Keratinocyte (primary cell): Measurements from ENCODE around the gene CALY. TPM values are rescaled to one million over a fixed set of nuclear protein-coding genes. Genes with fewer than 3 reads are reported as not detected.

ENCODE experiments used
- DNase-seq: peaks from one replicate; pipeline ENCODE4 v3.0.0-alpha.2; 2011; ENCODE audit warnings: low read depth, missing footprints, low spot score
- FAIRE-seq: peaks from 2 replicates; lab custom pipeline; 2011; peaks lifted over from hg19 to GRCh38; lab: Jason Lieb, UNC
- H2AFZ ChIP-seq: 2 replicates; pipeline ENCODE4 v1.6.0; 2012; ENCODE audit warnings: low read length, control low read depth, inconsistent platforms; ENCODE audit not compliant: control insufficient read depth
- H3K27ac ChIP-seq: 2 replicates; pipeline ENCODE4 v1.5.1; 2011; ENCODE audit warnings: low read length; ENCODE audit not compliant: control insufficient read depth, insufficient read depth
- H3K27me3 ChIP-seq: 3 replicates; pipeline ENCODE4 v1.6.0; 2011; ENCODE audit warnings: low read length; ENCODE audit not compliant: control insufficient read depth, insufficient read depth; ENCODE audit errors: extremely low read depth
- H3K36me3 ChIP-seq, 2 experiments: 2 replicates in 1 of 2; 3 replicates in 1 of 2; pipeline ENCODE4 v1.5.1; 2011; ENCODE audit warnings: low read length in 2 of 2, mild to moderate bottlenecking in 1 of 2; ENCODE audit not compliant: control insufficient read depth in 2 of 2, insufficient read depth in 2 of 2; ENCODE audit errors: extremely low read depth in 1 of 2
- H3K4me1 ChIP-seq: 3 replicates; pipeline ENCODE4 v1.5.1; 2011; ENCODE audit warnings: low read length; ENCODE audit not compliant: control insufficient read depth, insufficient read depth; ENCODE audit errors: extremely low read depth
- H3K4me2 ChIP-seq: 3 replicates; pipeline ENCODE4 v1.6.0; 2011; ENCODE audit warnings: low read depth, low read length; ENCODE audit not compliant: control insufficient read depth, insufficient read depth; ENCODE audit errors: extremely low read depth
- H3K4me3 ChIP-seq, 3 experiments: fragments of 200-600 bp in 1 of 3; sonication (generic) in 1 of 3; 2 replicates in 2 of 3; 3 replicates in 1 of 3; pipeline ENCODE4 v1.5.1; 2011 to 2016; ENCODE audit warnings: low read length in 3 of 3, mild to moderate bottlenecking in 3 of 3, control low read depth in 2 of 3, inconsistent platforms in 1 of 3, low read depth in 1 of 3, mixed read lengths in 1 of 3, mixed run types in 1 of 3, moderate library complexity in 1 of 3; ENCODE audit not compliant: control insufficient read depth in 2 of 3, insufficient read depth in 2 of 3; ENCODE audit errors: extremely low read depth in 1 of 3
- H3K79me2 ChIP-seq: 2 replicates; pipeline ENCODE4 v1.6.0; 2012; ENCODE audit warnings: low read length; ENCODE audit not compliant: control insufficient read depth, insufficient read depth
- H3K9ac ChIP-seq: 3 replicates; pipeline ENCODE4 v1.6.0; 2011; ENCODE audit warnings: low read length; ENCODE audit not compliant: control insufficient read depth, insufficient read depth; ENCODE audit errors: extremely low read depth
- H3K9me1 ChIP-seq: 3 replicates; pipeline ENCODE4 v1.6.0; 2011; ENCODE audit warnings: low read length; ENCODE audit not compliant: control insufficient read depth, insufficient read depth; ENCODE audit errors: extremely low read depth
- H3K9me3 ChIP-seq: 2 replicates; pipeline ENCODE4 v1.5.1; 2012; ENCODE audit warnings: low read depth, low read length; ENCODE audit not compliant: control insufficient read depth
- H4K20me1 ChIP-seq: 3 replicates; pipeline ENCODE4 v1.6.0; 2011; ENCODE audit warnings: low read length; ENCODE audit not compliant: control insufficient read depth, insufficient read depth; ENCODE audit errors: extremely low read depth
- CTCF ChIP-seq, 3 experiments: IDR thresholded peaks in 1 of 3; conservative IDR thresholded peaks in 1 of 3; optimal IDR thresholded peaks in 1 of 3; 2 replicates in 2 of 3; 3 replicates in 1 of 3; pipeline versions ENCODE3 to v1.5.1; 2011; ENCODE audit warnings: low read length in 3 of 3, mild to moderate bottlenecking in 3 of 3, moderate library complexity in 2 of 3, control low read depth in 1 of 3, inconsistent platforms in 1 of 3; ENCODE audit not compliant: insufficient read depth in 2 of 3; ENCODE audit errors: extremely low read depth in 1 of 3
- EZH2 ChIP-seq: IDR thresholded peaks from one replicate; pipeline ENCODE4 v1.6.1; 2012; ENCODE audit warnings: inconsistent platforms, mild to moderate bottlenecking, low read length, moderate library complexity
- dilution Hi-C: fragments of 300-500 bp; cut with MboI; formaldehyde crosslinking; loops from one replicate; pipeline ENCODE4 v1.7.0; 2020; ENCODE audit warnings: low sequenced_read_pairs; ENCODE audit not compliant: extremely low pct_ligation_motif_present
- polyA plus RNA-seq, 5 experiments: library from polyadenylated mRNA; depleted of rRNA in 3 of 5; stranded (reverse) in 3 of 5; stranded (forward) in 1 of 5; unstranded in 1 of 5; fragments of >200 nt; gene quantifications; 1 replicate in 1 of 5; 2 replicates in 3 of 5; 3 replicates in 1 of 5; pipeline versions ENCODE4 v1.2.1 to v1.2.3, GENCODE V29; 2011 to 2012; ENCODE audit warnings: missing spikeins in 2 of 5, low read depth in 1 of 5, low replicate concordance in 1 of 5

CALY gene
- polyA plus RNA-seq, 1 donor (not counting 4 experiments of a cell fraction or from before 2014, with no cell fraction given) = not detected

GRCh38 chr10:133281628-133282372, 54.9 kb downstream of the CALY start:
- no peak overlapping the region for H3K4me3 ChIP-seq
- no peak overlapping the region for H3K27ac ChIP-seq
- H3K4me1 ChIP-seq = peaks cover 27% of the 10 kb centered on the region
- no peak for TF ChIP-seq CTCF (optimal IDR thresholded peaks at IDR 0.05 in 1 of 3, IDR thresholded peaks at IDR 0.05 in 1 of 3, conservative IDR thresholded peaks at IDR 0.05 in 1 of 3; ENCODE audit: extremely low read depth in 1 of 3, insufficient read depth in 2 of 3, low read length in 3 of 3)
- no peak for TF ChIP-seq EZH2
- H3K36me3 ChIP-seq = peaks cover 24 to 31% of the 10 kb centered on the region in 2 experiments
- DNase-seq (no peak), FAIRE-seq (no peak)
- H4K20me1 ChIP-seq = no peaks in the 10 kb centered on the region
- no peaks in the 10 kb centered on the region for H3K27me3 ChIP-seq
- no peak overlapping the region for H3K4me2 ChIP-seq
- H3K9ac ChIP-seq = no peak overlapping the region
- no peak overlapping the region for H2AFZ ChIP-seq
- H3K79me2 ChIP-seq = no peaks in the 10 kb centered on the region
- no peaks in the 10 kb centered on the region for H3K9me3 ChIP-seq
- dilution Hi-C loops = no loop called here
- H3K9me1 ChIP-seq = no peaks in the 10 kb centered on the region

DNA sequence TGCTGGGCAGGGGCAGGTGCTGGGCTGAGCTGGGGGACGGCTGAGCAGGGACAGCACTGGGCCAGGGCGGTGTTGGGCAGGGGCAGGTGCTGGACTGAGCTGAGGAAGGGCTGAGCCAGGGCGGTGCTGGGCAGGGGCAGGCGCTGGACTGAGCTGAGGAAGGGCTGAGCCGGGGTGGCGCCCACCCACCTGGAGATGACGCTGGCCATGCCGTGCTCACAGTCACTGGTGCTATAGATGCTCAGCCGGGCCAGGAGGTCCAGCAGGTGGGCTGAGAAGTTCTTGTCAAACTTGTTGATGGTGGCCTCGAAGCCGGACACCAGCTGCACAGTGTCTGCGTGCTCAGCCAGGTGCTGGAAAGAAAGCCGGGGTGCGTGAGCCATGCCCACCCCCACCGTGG, 55.6 kb downstream of the CALY start:
- no peak for DNase-seq
- H3K9me1 ChIP-seq = no peaks in the 10 kb centered on the region
- TF ChIP-seq EZH2 (no peak), CTCF (optimal IDR thresholded peaks at IDR 0.05 in 1 of 3, IDR thresholded peaks at IDR 0.05 in 1 of 3, conservative IDR thresholded peaks at IDR 0.05 in 1 of 3; ENCODE audit: extremely low read depth in 1 of 3, insufficient read depth in 2 of 3, low read length in 3 of 3) (no peak)
- H3K4me2 ChIP-seq = no peak overlapping the region
- peaks cover 27% of the 10 kb centered on the region for H3K4me1 ChIP-seq
- H3K9me3 ChIP-seq = no peaks in the 10 kb centered on the region
- H3K79me2 ChIP-seq = peaks cover 6% of the 10 kb centered on the region
- no peak overlapping the region for H3K4me3 ChIP-seq
- no peaks in the 10 kb centered on the region for H4K20me1 ChIP-seq
- H3K27ac ChIP-seq = no peak overlapping the region
- peaks cover 20 to 31% of the 10 kb centered on the region in 2 experiments for H3K36me3 ChIP-seq
- no peak for FAIRE-seq
- H3K9ac ChIP-seq = no peak overlapping the region
- no peaks in the 10 kb centered on the region for H3K27me3 ChIP-seq
- H2AFZ ChIP-seq = no peak overlapping the region
- dilution Hi-C loops = no loop called here
